Endothelial cell of umbilical vein (primary cell): ENCODE data around the gene MYLK2. TPM values are rescaled to one million over a fixed set of nuclear protein-coding genes. Genes with fewer than 3 reads are reported as not detected.

Experiments
- BruUV-seq: library from RNA; stranded (reverse); fragments of 400-500 nt; replicated peaks from 2 replicates; lab custom pipeline; 2021; lab: Mats Ljungman, UMichigan
- CTCF ChIA-PET: fragments of 300-600, 350-600 bp; sonication (Branson Sonifier 250); formaldehyde crosslinking; loops from one replicate; lab custom pipeline; 2021; ENCODE audit warnings: antibody characterized with exemption, inconsistent platforms; lab: Charles Lee
- POLR2A ChIA-PET: fragments of 300-600, 350-600 bp; sonication (Branson Sonifier 250); formaldehyde crosslinking; loops from one replicate; lab custom pipeline; 2021; ENCODE audit warnings: antibody characterized with exemption, inconsistent platforms; lab: Charles Lee
- DNase-seq: peaks from one replicate; pipeline ENCODE4 v3.0.0-alpha.2; 2011; ENCODE audit warnings: low read depth, low spot score
- FAIRE-seq: peaks from 2 replicates; lab custom pipeline; 2011; peaks lifted over from hg19 to GRCh38; lab: Jason Lieb, UNC
- H2AFZ ChIP-seq: 2 replicates; pipeline ENCODE4 v1.6.0; 2012; ENCODE audit warnings: low read depth, low read length, control low read depth, inconsistent platforms
- H3K27ac ChIP-seq: 2 replicates; pipeline ENCODE4 v1.5.1; 2011; ENCODE audit warnings: low read depth, mild to moderate bottlenecking, control low read depth, low read length, moderate library complexity; ENCODE audit not compliant: insufficient read depth
- H3K27me3 ChIP-seq, 2 experiments: 2 replicates each; pipeline versions ENCODE4 v1.6.0 to v1.6.1; 2011; ENCODE audit warnings: low read length in 2 of 2, mixed read lengths in 1 of 2; ENCODE audit not compliant: control insufficient read depth in 2 of 2, insufficient read depth in 2 of 2
- H3K36me3 ChIP-seq, 2 experiments: 2 replicates in 1 of 2; 3 replicates in 1 of 2; pipeline ENCODE4 v1.5.1; 2011; ENCODE audit warnings: low read length in 2 of 2, mild to moderate bottlenecking in 1 of 2, moderate library complexity in 1 of 2; ENCODE audit not compliant: control insufficient read depth in 2 of 2, insufficient read depth in 2 of 2; ENCODE audit errors: extremely low read depth in 1 of 2
- H3K4me1 ChIP-seq: 3 replicates; pipeline ENCODE4 v1.5.1; 2011; ENCODE audit warnings: mild to moderate bottlenecking, low read length; ENCODE audit not compliant: control insufficient read depth, insufficient read depth; ENCODE audit errors: extremely low read depth
- H3K4me2 ChIP-seq: 2 replicates; pipeline ENCODE4 v1.6.1; 2011; ENCODE audit warnings: low read length, control low read depth, mixed read lengths; ENCODE audit not compliant: insufficient read depth
- H3K4me3 ChIP-seq, 3 experiments: fragments of 200-600 bp in 1 of 3; sonication (generic), shearing (Covaris generic) in 1 of 3; replicated peaks in 1 of 3; 2 replicates each; pipeline ENCODE4 v1.5.1; 2011 to 2016; ENCODE audit warnings: control low read depth in 3 of 3, low read length in 3 of 3, mild to moderate bottlenecking in 2 of 3, inconsistent platforms in 1 of 3, low read depth in 1 of 3, moderate library complexity in 1 of 3; ENCODE audit not compliant: insufficient read depth in 1 of 3
- H3K79me2 ChIP-seq: 2 replicates; pipeline ENCODE4 v1.6.0; 2012; ENCODE audit warnings: low read length, inconsistent platforms; ENCODE audit not compliant: control insufficient read depth, insufficient read depth
- H3K9ac ChIP-seq: replicated peaks from 2 replicates; pipeline ENCODE3; 2011; ENCODE audit warnings: low read length, control low read depth; ENCODE audit not compliant: insufficient read depth; ENCODE audit errors: extremely low read depth
- H3K9me1 ChIP-seq: replicated peaks from 3 replicates; pipeline ENCODE4 v1.6.0; 2011; ENCODE audit warnings: mild to moderate bottlenecking, low read length; ENCODE audit not compliant: control insufficient read depth, insufficient read depth; ENCODE audit errors: extremely low read depth
- H3K9me3 ChIP-seq: replicated peaks from 2 replicates; pipeline ENCODE4 v1.5.1; 2012; ENCODE audit warnings: low read length, inconsistent platforms; ENCODE audit not compliant: control insufficient read depth, insufficient read depth
- H4K20me1 ChIP-seq: replicated peaks from 2 replicates; pipeline ENCODE3; 2011; ENCODE audit warnings: mild to moderate bottlenecking, low read length; ENCODE audit not compliant: control insufficient read depth, insufficient read depth; ENCODE audit errors: extremely low read depth
- EZH2 ChIP-seq: IDR thresholded peaks from 2 replicates; pipeline ENCODE4 v1.6.1; 2012; ENCODE audit warnings: borderline replicate concordance, low read depth, mild to moderate bottlenecking, moderate library complexity, low read length, inconsistent platforms; ENCODE audit not compliant: severe bottlenecking
- FOS ChIP-seq: IDR thresholded peaks from 2 replicates; pipeline ENCODE4 v1.6.1; 2011; ENCODE audit warnings: mild to moderate bottlenecking, low read length, moderate library complexity, borderline replicate concordance; ENCODE audit not compliant: insufficient read depth
- GATA2 ChIP-seq: IDR thresholded peaks from 2 replicates; pipeline ENCODE4 v1.7.0; 2011; ENCODE audit warnings: low read depth, mild to moderate bottlenecking, moderate library complexity, mixed read lengths, low read length; ENCODE audit not compliant: insufficient read length, insufficient read depth
- JUN ChIP-seq: IDR thresholded peaks from 2 replicates; pipeline ENCODE4 v1.6.1; 2011; ENCODE audit warnings: borderline replicate concordance, low read depth; ENCODE audit not compliant: insufficient read length, insufficient read depth
- MYC ChIP-seq: IDR thresholded peaks from one replicate; pipeline ENCODE4 v1.6.1; 2011; ENCODE audit warnings: mild to moderate bottlenecking, low read depth, low read length
- POLR2A ChIP-seq: IDR thresholded peaks from 2 replicates; pipeline ENCODE4 v1.6.1; 2012; ENCODE audit warnings: low read depth, mild to moderate bottlenecking, control low read depth, low read length
- POLR2AphosphoS5 ChIP-seq: IDR thresholded peaks from 2 replicates; pipeline ENCODE4 v1.6.1; 2012; ENCODE audit warnings: low read depth, mild to moderate bottlenecking, control low read depth, low read length, moderate library complexity; ENCODE audit not compliant: insufficient read depth
- dilution Hi-C: fragments of 300-500 bp; cut with MboI; formaldehyde crosslinking; loops from one replicate; pipeline ENCODE4 v1.15.0; 2019; ENCODE audit warnings: low sequenced_read_pairs; ENCODE audit not compliant: extremely low pct_ligation_motif_present
- intact Hi-C: fragments of 100-400 bp; cut with micrococcal nuclease; formaldehyde crosslinking; loops from one replicate; pipeline ENCODE4 v1.10.0; 2022
- polyA plus RNA-seq, 4 experiments: library from polyadenylated mRNA; depleted of rRNA in 3 of 4; stranded (reverse) in 3 of 4; unstranded in 1 of 4; fragments of >200 nt; gene quantifications; 2 replicates each; pipeline versions ENCODE4 v1.2.1 to v1.2.3, GENCODE V29; 2011 to 2012; ENCODE audit warnings: missing spikeins in 1 of 4
- total RNA-seq: library from RNA; stranded (reverse); gene quantifications from 2 replicates; pipeline ENCODE4 v1.2.3, GENCODE V29; 2021
- TF ChIP-seq, protein P1 (sequence below), 2 donors: IDR thresholded peaks; 1 replicate in 1 of 2; 2 replicates in 1 of 2; pipeline ENCODE4 v1.5.1; 2011; ENCODE audit warnings: low read length in 2 of 2, mild to moderate bottlenecking in 2 of 2, moderate library complexity in 2 of 2, control low read depth in 1 of 2, inconsistent platforms in 1 of 2, low read depth in 1 of 2; ENCODE audit not compliant: insufficient read depth in 1 of 2; ENCODE audit errors: extremely low read depth in 1 of 2
- TF ChIP-seq, protein P2 (sequence below): IDR thresholded peaks from 2 replicates; pipeline ENCODE4 v1.6.1; 2011; ENCODE audit not compliant: insufficient read depth, insufficient read length

MYLK2 gene
- total and polyA plus RNA-seq, 2 donors (not counting 3 experiments of a cell fraction or from before 2014, with no cell fraction given): 2.6 to 2.7 TPM

DNA sequence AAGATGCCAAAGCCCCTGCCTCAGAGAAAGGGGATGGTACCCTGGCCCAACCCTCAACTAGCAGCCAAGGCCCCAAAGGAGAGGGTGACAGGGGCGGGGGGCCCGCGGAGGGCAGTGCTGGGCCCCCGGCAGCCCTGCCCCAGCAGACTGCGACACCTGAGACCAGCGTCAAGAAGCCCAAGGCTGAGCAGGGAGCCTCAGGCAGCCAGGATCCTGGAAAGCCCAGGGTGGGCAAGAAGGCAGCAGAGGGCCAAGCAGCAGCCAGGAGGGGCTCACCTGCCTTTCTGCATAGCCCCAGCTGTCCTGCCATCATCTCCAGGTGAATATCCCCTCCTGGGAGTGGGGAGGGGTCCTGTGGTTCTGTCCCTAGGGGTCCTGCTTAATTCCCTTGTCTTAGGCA, 1.1 kb downstream of the MYLK2 start:
- no peak overlapping the region for H3K9ac ChIP-seq
- intact Hi-C loops (no loop called here), dilution Hi-C loops (no loop called here)
- H3K4me2 ChIP-seq: no peak overlapping the region
- H2AFZ ChIP-seq: no peak overlapping the region
- no peaks in the 10 kb centered on the region for H3K36me3 ChIP-seq
- no TSS peak for BruUV-seq
- FAIRE-seq (no peak), DNase-seq (no peak)
- H3K79me2 ChIP-seq: no peaks in the 10 kb centered on the region
- no peak overlapping the region for H3K27ac ChIP-seq
- no peaks in the 10 kb centered on the region for H3K9me1 ChIP-seq
- H3K9me3 ChIP-seq: no peaks in the 10 kb centered on the region
- CTCF ChIA-PET: interaction anchor here (25.3 kb wide), 1 partner anchor 30 kb away, joined by 619 read pairs; the partner anchor contains the start of gene FOXS1
- no peaks in the 10 kb centered on the region for H4K20me1 ChIP-seq
- H3K27me3 ChIP-seq: no peaks in the 10 kb centered on the region
- no peak for TF ChIP-seq POLR2AphosphoS5
- H3K4me1 ChIP-seq: peaks cover 22% of the 10 kb centered on the region
- POLR2A ChIA-PET: no interaction called here
- H3K4me3 ChIP-seq: no peak overlapping the region

DNA sequence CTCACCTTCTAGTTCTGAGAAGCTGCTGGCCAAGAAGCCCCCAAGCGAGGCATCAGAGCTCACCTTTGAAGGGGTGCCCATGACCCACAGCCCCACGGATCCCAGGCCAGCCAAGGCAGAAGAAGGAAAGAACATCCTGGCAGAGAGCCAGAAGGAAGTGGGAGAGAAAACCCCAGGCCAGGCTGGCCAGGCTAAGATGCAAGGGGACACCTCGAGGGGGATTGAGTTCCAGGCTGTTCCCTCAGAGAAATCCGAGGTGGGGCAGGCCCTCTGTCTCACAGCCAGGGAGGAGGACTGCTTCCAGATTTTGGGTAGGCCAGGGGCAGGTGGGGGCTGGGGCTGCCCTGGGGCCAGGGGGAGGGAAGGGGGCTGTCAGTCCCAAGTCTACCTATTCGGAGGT, 2.3 kb downstream of the MYLK2 start:
- TF ChIP-seq, protein P1, sequence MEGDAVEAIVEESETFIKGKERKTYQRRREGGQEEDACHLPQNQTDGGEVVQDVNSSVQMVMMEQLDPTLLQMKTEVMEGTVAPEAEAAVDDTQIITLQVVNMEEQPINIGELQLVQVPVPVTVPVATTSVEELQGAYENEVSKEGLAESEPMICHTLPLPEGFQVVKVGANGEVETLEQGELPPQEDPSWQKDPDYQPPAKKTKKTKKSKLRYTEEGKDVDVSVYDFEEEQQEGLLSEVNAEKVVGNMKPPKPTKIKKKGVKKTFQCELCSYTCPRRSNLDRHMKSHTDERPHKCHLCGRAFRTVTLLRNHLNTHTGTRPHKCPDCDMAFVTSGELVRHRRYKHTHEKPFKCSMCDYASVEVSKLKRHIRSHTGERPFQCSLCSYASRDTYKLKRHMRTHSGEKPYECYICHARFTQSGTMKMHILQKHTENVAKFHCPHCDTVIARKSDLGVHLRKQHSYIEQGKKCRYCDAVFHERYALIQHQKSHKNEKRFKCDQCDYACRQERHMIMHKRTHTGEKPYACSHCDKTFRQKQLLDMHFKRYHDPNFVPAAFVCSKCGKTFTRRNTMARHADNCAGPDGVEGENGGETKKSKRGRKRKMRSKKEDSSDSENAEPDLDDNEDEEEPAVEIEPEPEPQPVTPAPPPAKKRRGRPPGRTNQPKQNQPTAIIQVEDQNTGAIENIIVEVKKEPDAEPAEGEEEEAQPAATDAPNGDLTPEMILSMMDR (IDR thresholded peaks at IDR 0.05; ENCODE audit: extremely low read depth in 1 of 2, insufficient read depth in 1 of 2, low read depth in 1 of 2, low read length in 2 of 2): no peak
- TF ChIP-seq MYC (no peak), FOS (no peak), POLR2A (no peak), GATA2 (no peak), POLR2AphosphoS5 (no peak), EZH2 (no peak), JUN (no peak)
- TF ChIP-seq, protein P2, sequence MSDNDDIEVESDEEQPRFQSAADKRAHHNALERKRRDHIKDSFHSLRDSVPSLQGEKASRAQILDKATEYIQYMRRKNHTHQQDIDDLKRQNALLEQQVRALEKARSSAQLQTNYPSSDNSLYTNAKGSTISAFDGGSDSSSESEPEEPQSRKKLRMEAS: no peak
- BruUV-seq: no TSS peak
- FAIRE-seq: no peak

More for the DNA sequence above, 2.3 kb downstream of the MYLK2 start:
- Histone ChIP-seq H3K9ac (no peak overlapping the region), H3K9me3 (no peaks in the 10 kb centered on the region), H3K36me3 (no peaks in the 10 kb centered on the region), H2AFZ (no peak overlapping the region), H3K27me3 (no peaks in the 10 kb centered on the region), H4K20me1 (no peaks in the 10 kb centered on the region), H3K4me3 (no peak overlapping the region), H3K4me1 (peaks cover 22% of the 10 kb centered on the region), H3K9me1 (no peaks in the 10 kb centered on the region), H3K27ac (no peak overlapping the region), H3K79me2 (no peaks in the 10 kb centered on the region), H3K4me2 (no peak overlapping the region)
- CTCF ChIA-PET: interaction anchor here (2.5 to 25.3 kb wide), 4 partner anchors 29 to 270 kb away, joined by 27 to 619 read pairs (median 59); partner anchors contain the start of genes FOXS1 and PDRG1
- dilution Hi-C loops: no loop called here
- POLR2A ChIA-PET: no interaction called here
- DNase-seq: no peak
- intact Hi-C loops: no loop called here
